Activated B cell treated with CpG ODN at 0.5 μM for 24 hours (primary cell): Measurements from ENCODE around the gene NXPE3. TPM values are rescaled to one million over a fixed set of nuclear protein-coding genes. Genes with fewer than 3 reads are reported as not detected.
"Not testable (repeated sequence)": the region's sequence is repeated elsewhere in the genome, so short reads cannot be mapped to it uniquely, and the experiment has no call there.

Source experiments
- ATAC-seq: fragments of 200-7000 bp; cut with Tn5 transposase; one replicate; pipeline ENCODE4 v1.10.0; 2021; ENCODE audit warnings: low read depth, mild to moderate bottlenecking, moderate library complexity
- CTCF ChIA-PET: fragments of 350-600 bp; sonication (Branson Sonifier 250); formaldehyde crosslinking; loops from one replicate; lab custom pipeline; 2021; ENCODE audit warnings: antibody characterized with exemption; lab: Charles Lee
- POLR2A ChIA-PET: fragments of 350-600 bp; sonication (Branson Sonifier 250); formaldehyde crosslinking; loops from one replicate; lab custom pipeline; 2021; ENCODE audit warnings: antibody characterized with exemption; lab: Charles Lee
- DNase-seq: peaks from one replicate; pipeline ENCODE4 v3.0.0; 2022
- H3K27ac Mint-ChIP-seq: one replicate; pipeline ENCODE4 v1.8.0; 2020; ENCODE audit warnings: mixed read lengths
- H3K27me3 Mint-ChIP-seq: one replicate; pipeline ENCODE4 v1.8.0; 2021; ENCODE audit warnings: mixed read lengths
- H3K36me3 Mint-ChIP-seq: one replicate; pipeline ENCODE4 v1.8.0; 2021; ENCODE audit warnings: low read depth, mixed read lengths
- H3K4me1 Mint-ChIP-seq: one replicate; pipeline ENCODE4 v1.8.0; 2021; ENCODE audit warnings: mixed read lengths
- H3K4me3 Mint-ChIP-seq: one replicate; pipeline ENCODE4 v1.8.0; 2020; ENCODE audit warnings: mild to moderate bottlenecking, mixed read lengths
- H3K9me3 Mint-ChIP-seq: one replicate; pipeline ENCODE4 v1.8.0; 2020; ENCODE audit warnings: mixed read lengths
- CTCF ChIP-seq: fragments of 200-600 bp; IDR thresholded peaks from one replicate; pipeline ENCODE4 v1.8.0; 2022; ENCODE audit warnings: antibody characterized with exemption, mild to moderate bottlenecking
- intact Hi-C: fragments of 100-400 bp; cut with micrococcal nuclease; formaldehyde crosslinking; loops from one replicate; pipeline ENCODE4 v1.15.1; 2024
- total RNA-seq: library from RNA; stranded (reverse); gene quantifications from 2 replicates; pipeline ENCODE4 v1.2.3, GENCODE V29; 2022

Gene NXPE3
- total RNA-seq, 1 donor from 2014 or later, result 15.8 TPM

GRCh38 chr3:101861789-101862415, 82.9 kb downstream of the NXPE3 start:
- no peaks in the 10 kb centered on the region for H3K27me3 Mint-ChIP-seq
- H3K9me3 Mint-ChIP-seq, result no peaks in the 10 kb centered on the region
- no peak for DNase-seq
- peaks cover 64% of the 10 kb centered on the region for H3K36me3 Mint-ChIP-seq
- H3K27ac Mint-ChIP-seq, result peak overlapping the region; percentile 75
- H3K4me3 Mint-ChIP-seq, result peak overlapping the region; percentile 51
- intact Hi-C loops, result loop anchor here (1.0 to 5.0 kb wide), 6 partner anchors 10 to 177 kb away; no protein-coding TSS in a partner anchor
- POLR2A ChIA-PET, result interaction anchor here (0.6 to 6.2 kb wide), 27 partner anchors 9 to 363 kb away, joined by 3 to 85 read pairs (median 4); partner anchors contain the start of gene NFKBIZ
- no peak for TF ChIP-seq CTCF
- peaks cover 70% of the 10 kb centered on the region for H3K4me1 Mint-ChIP-seq
- ATAC-seq, result peak; percentile 3
- CTCF ChIA-PET, result interaction anchor here (1.0 to 2.1 kb wide), 3 partner anchors 48 to 363 kb away, joined by 3 to 11 read pairs (median 6); no protein-coding TSS in a partner anchor

- TF ChIP-seq CTCF, result no peak
- Mint-ChIP-seq H3K27me3 (no peaks in the 10 kb centered on the region), H3K4me1 (peaks cover 68% of the 10 kb centered on the region), H3K4me3 (no peak overlapping the region), H3K36me3 (peaks cover 57% of the 10 kb centered on the region), H3K27ac (peak overlapping the region; percentile 75), H3K9me3 (no peaks in the 10 kb centered on the region)
- CTCF ChIA-PET, result interaction anchor here (2.1 kb wide), 1 partner anchor 363 kb away, joined by 11 read pairs; no protein-coding TSS in a partner anchor
- ATAC-seq, result peak; percentile 37
- POLR2A ChIA-PET, result interaction anchor here (0.9 to 3.9 kb wide), 14 partner anchors 10 to 362 kb away, joined by 3 to 21 read pairs (median 6); partner anchors contain the start of gene NFKBIZ
- intact Hi-C loops, result loop anchor here (5.0 kb wide), 2 partner anchors 35 kb away; no protein-coding TSS in a partner anchor
- DNase-seq, result no peak
Observed at GRCh38 chr3:101862416-101863165, 83.6 kb downstream of the NXPE3 start.

GRCh38 chr3:101864926-101865325, 85.9 kb downstream of the NXPE3 start:
- not testable (repeated sequence) for ATAC-seq, DNase-seq, H3K9me3 Mint-ChIP-seq, H3K27ac Mint-ChIP-seq, H3K4me3 Mint-ChIP-seq, H3K27me3 Mint-ChIP-seq
- intact Hi-C loops, result loop anchor here (5.0 kb wide), 2 partner anchors 32 to 38 kb away; no protein-coding TSS in a partner anchor
- CTCF ChIA-PET, result interaction anchor here (1.0 to 1.7 kb wide), 3 partner anchors 13 to 363 kb away, joined by 3 to 7 read pairs (median 3); no protein-coding TSS in a partner anchor
- Mint-ChIP-seq H3K4me1 (peaks cover 65% of the 10 kb centered on the region), H3K36me3 (peaks cover 33% of the 10 kb centered on the region)
- POLR2A ChIA-PET, result interaction anchor here (0.6 to 3.9 kb wide), 14 partner anchors 8 to 360 kb away, joined by 3 to 21 read pairs (median 6); partner anchors contain the start of gene NFKBIZ

GRCh38 chr3:101865751-101866509, 86.9 kb downstream of the NXPE3 start:
- no peaks in the 10 kb centered on the region for H3K27me3 Mint-ChIP-seq
- H3K4me3 Mint-ChIP-seq, result no peak overlapping the region
- POLR2A ChIA-PET, result interaction anchor here (0.8 to 3.9 kb wide), 9 partner anchors 9 to 359 kb away, joined by 3 to 21 read pairs (median 4); partner anchors contain the start of gene NFKBIZ
- peaks cover 25% of the 10 kb centered on the region for H3K36me3 Mint-ChIP-seq
- H3K4me1 Mint-ChIP-seq, result peaks cover 58% of the 10 kb centered on the region
- intact Hi-C loops, result no loop called here
- DNase-seq (no peak), ATAC-seq (no peak)
- no peak for TF ChIP-seq CTCF
- no peaks in the 10 kb centered on the region for H3K9me3 Mint-ChIP-seq
- CTCF ChIA-PET, result interaction anchor here (0.9 to 1.7 kb wide), 3 partner anchors 14 to 359 kb away, joined by 3 to 7 read pairs (median 3); no protein-coding TSS in a partner anchor
- peak overlapping the region; percentile 74 for H3K27ac Mint-ChIP-seq

GRCh38 chr3:101867511-101867910, 88.5 kb downstream of the NXPE3 start:
- H3K27ac Mint-ChIP-seq, result peak overlapping the region; percentile 13
- CTCF ChIA-PET, result interaction anchor here (1.1 to 1.8 kb wide), 3 partner anchors 69 to 362 kb away, joined by 3 to 5 read pairs (median 4); no protein-coding TSS in a partner anchor
- no peak overlapping the region for H3K4me3 Mint-ChIP-seq
- H3K9me3 Mint-ChIP-seq, result no peaks in the 10 kb centered on the region
- POLR2A ChIA-PET, result interaction anchor here (0.7 to 2.4 kb wide), 11 partner anchors 8 to 69 kb away, joined by 3 to 12 read pairs (median 6); partner anchors contain the start of gene NFKBIZ
- peaks cover 9% of the 10 kb centered on the region for H3K36me3 Mint-ChIP-seq
- H3K4me1 Mint-ChIP-seq, result peaks cover 45% of the 10 kb centered on the region
- no peak for DNase-seq
- TF ChIP-seq CTCF, result no peak
- H3K27me3 Mint-ChIP-seq, result no peaks in the 10 kb centered on the region
- no peak for ATAC-seq
- intact Hi-C loops, result no loop called here
